Measurements from ENCODE around the gene IGLL5. TPM values are rescaled to one million over a fixed set of nuclear protein-coding genes. Genes with fewer than 3 reads are reported as not detected.
A peak's percentile ranks its signal among the peaks of the same experiment; 100 is the strongest.

The IGLL5 gene
- total and polyA plus RNA-seq, 9 of the 15 experiments (the other 6 are each of a cell fraction or from before 2014, with no cell fraction given) = not detected

GRCh38 chr22:22883090-22883727 is 4.4 kb upstream of the IGLL5 start:
- Histone ChIP-seq H4K20me1 (replicated peaks; ENCODE audit: control insufficient read depth, insufficient read depth, low read length) (peaks cover 54% of the 10 kb centered on the region), H3K36me3 (ENCODE audit: control insufficient read depth, insufficient read depth, low read length) (no peaks in the 10 kb centered on the region), H3K9me3 (replicated peaks; ENCODE audit: control insufficient read depth, insufficient read depth, low read depth, low read length) (no peaks in the 10 kb centered on the region), H3K9ac (ENCODE audit: insufficient read depth in 1 of 2, low read depth in 2 of 2, low read length in 2 of 2) (no peak overlapping the region), H3K4me2 (ENCODE audit: insufficient read depth, low read length) (no peak overlapping the region), H3K9me1 (ENCODE audit: control insufficient read depth, insufficient read depth, low read length) (no peaks in the 10 kb centered on the region), H3K27ac (ENCODE audit: extremely low read depth, low read depth, low read length) (no peak overlapping the region), H3K4me1 (replicated peaks in 1 of 2; ENCODE audit: control insufficient read depth in 2 of 2, insufficient read depth in 2 of 2, low read length in 2 of 2) (peaks cover 0 to 9% of the 10 kb centered on the region in 2 experiments; a peak in 1 of 5 replicates), H3K27me3 (ENCODE audit: control insufficient read depth in 2 of 2, insufficient read depth in 2 of 2, low read length in 2 of 2) (peaks cover 0 to 42% of the 10 kb centered on the region in 2 experiments; a peak in 2 of 5 replicates), H3K79me2 (ENCODE audit: control insufficient read depth, insufficient read depth, low read length) (no peaks in the 10 kb centered on the region), H2AFZ (ENCODE audit: low read depth, low read length) (no peak overlapping the region), H3K4me3 (no peak overlapping the region)
- in situ Hi-C loops (cut with MboI) (loop anchor here (5.0 to 10.0 kb wide), 2 partner anchors 71 to 418 kb away; no protein-coding TSS in a partner anchor), intact Hi-C loops (cut with micrococcal nuclease) (loop anchor here (5.0 kb wide), 2 partner anchors 161 to 291 kb away; no protein-coding TSS in a partner anchor)
- ChIA-PET CTCF (ENCODE audit: low intra/inter-chr PET ratio) (interaction anchor here (0.8 to 9.8 kb wide), 32 partner anchors 13 to 688 kb away, joined by 3 to 251 read pairs (median 7); no protein-coding TSS in a partner anchor), POLR2A (interaction anchor here (0.6 to 3.6 kb wide), 40 partner anchors 9 to 461 kb away, joined by 3 to 41 read pairs (median 6); no protein-coding TSS in a partner anchor)
- no TSS peak for BruUV-seq (replicated peaks)
- WGBS (ENCODE audit: insufficient coverage, low coverage, missing lambda C conversion rate) = 4% methylated on average over 11 of the region's 11 CpGs
- FAIRE-seq = no peak
- peak in 2 of 4 experiments; percentile 54 to 56 for DNase-seq (ENCODE audit: extremely low read depth in 1 of 4, low spot score in 3 of 4)
- TF ChIP-seq USF2 (CRISPR knock-in tag; IDR thresholded peaks at IDR 0.05) (0 out of 2 replicates have a peak, but pooled peaks have one; percentile 2), ATF2 (CRISPR knock-in tag; IDR thresholded peaks at IDR 0.05) (no peak)
- ATAC-seq = no peak

Data from K562 (cell line).